Naive thymus-derived CD4-positive, alpha-beta T cell (primary cell): ENCODE measurements around the gene DRAXIN. TPM values are rescaled to one million over a fixed set of nuclear protein-coding genes. Genes with fewer than 3 reads are reported as not detected.
A peak's percentile ranks its signal among the peaks of the same experiment; 100 is the strongest.

Experiments used
- ATAC-seq: fragments of 150-1000 bp; cut with Tn5 transposase; 2 replicates; pipeline ENCODE4 v1.10.0; 2021; ENCODE audit warnings: mild to moderate bottlenecking, moderate library complexity
- CTCF ChIA-PET: fragments of 350-600 bp; sonication (Branson Sonifier 250); formaldehyde crosslinking; loops from one replicate; lab custom pipeline; 2021; ENCODE audit warnings: antibody characterized with exemption; lab: Charles Lee
- POLR2A ChIA-PET: fragments of 350-600 bp; sonication (Branson Sonifier 250); formaldehyde crosslinking; loops from one replicate; lab custom pipeline; 2021; ENCODE audit warnings: antibody characterized with exemption, inconsistent platforms; lab: Charles Lee
- DNase-seq, 9 donors: peaks; one replicate each; pipeline versions ENCODE4 v3.0.0 to v3.0.0-alpha.2; 2020 to 2022; ENCODE audit warnings: mixed read lengths in 1 of 9
- H3K27ac ChIP-seq: one replicate; pipeline ENCODE4 v1.7.0; 2013; ENCODE audit warnings: mild to moderate bottlenecking, low read depth, low read length, moderate library complexity
- H3K27me3 ChIP-seq, 2 donors: one replicate each; pipeline ENCODE4 v1.7.0; 2013; ENCODE audit warnings: low read length in 2 of 2, mild to moderate bottlenecking in 2 of 2, moderate library complexity in 2 of 2; ENCODE audit not compliant: control insufficient read depth in 2 of 2, insufficient read depth in 2 of 2
- H3K36me3 ChIP-seq, 3 experiments: 1 replicate in 2 of 3; 2 replicates in 1 of 3; pipeline ENCODE4 v1.7.0; 2013; ENCODE audit warnings: low read length in 3 of 3, mild to moderate bottlenecking in 3 of 3, moderate library complexity in 1 of 3; ENCODE audit not compliant: insufficient read depth in 3 of 3, control insufficient read depth in 2 of 3
- H3K4me1 ChIP-seq, 2 donors: one replicate each; pipeline ENCODE4 v1.7.0; 2013; ENCODE audit warnings: low read length in 2 of 2, mild to moderate bottlenecking in 2 of 2, moderate library complexity in 1 of 2; ENCODE audit not compliant: control insufficient read depth in 2 of 2, insufficient read depth in 2 of 2
- H3K4me3 ChIP-seq: 2 replicates; pipeline ENCODE4 v1.7.0; 2013; ENCODE audit warnings: mild to moderate bottlenecking, low read length
- H3K9me3 ChIP-seq, 3 experiments: 1 replicate in 2 of 3; 2 replicates in 1 of 3; pipeline ENCODE4 v1.7.0; 2013; ENCODE audit warnings: low read length in 3 of 3; ENCODE audit not compliant: control insufficient read depth in 2 of 3
- H3K27ac Mint-ChIP-seq, 9 donors: one replicate each; pipeline ENCODE4 v1.8.0; 2020 to 2022; ENCODE audit warnings: mixed read lengths in 9 of 9, mild to moderate bottlenecking in 8 of 9, moderate library complexity in 5 of 9, inconsistent platforms in 2 of 9
- H3K27me3 Mint-ChIP-seq, 5 donors: one replicate each; pipeline ENCODE4 v1.8.0; 2021 to 2022; ENCODE audit warnings: mixed read lengths in 5 of 5, mild to moderate bottlenecking in 1 of 5
- H3K36me3 Mint-ChIP-seq, 5 donors: one replicate each; pipeline ENCODE4 v1.8.0; 2020 to 2022; ENCODE audit warnings: mixed read lengths in 5 of 5, mild to moderate bottlenecking in 3 of 5, inconsistent platforms in 1 of 5
- H3K4me1 Mint-ChIP-seq, 7 donors: one replicate each; pipeline ENCODE4 v1.8.0; 2020 to 2022; ENCODE audit warnings: mixed read lengths in 7 of 7, mild to moderate bottlenecking in 3 of 7, inconsistent platforms in 1 of 7
- H3K4me3 Mint-ChIP-seq, 10 donors: one replicate each; pipeline ENCODE4 v1.8.0; 2020 to 2022; ENCODE audit warnings: mild to moderate bottlenecking in 10 of 10, mixed read lengths in 10 of 10, moderate library complexity in 6 of 10, inconsistent platforms in 2 of 10
- H3K9me3 Mint-ChIP-seq, 11 donors: one replicate each; pipeline ENCODE4 v1.8.0; 2020 to 2022; ENCODE audit warnings: mixed read lengths in 11 of 11, mild to moderate bottlenecking in 4 of 11, inconsistent platforms in 1 of 11, moderate library complexity in 1 of 11
- intact Hi-C, 2 donors: fragments of 100-400 bp; cut with micrococcal nuclease; formaldehyde crosslinking; loops; one replicate each; pipeline ENCODE4 v1.15.1; 2023
- polyA plus RNA-seq, 2 donors: library from polyadenylated mRNA; unstranded; fragments of 300-500 nt; fragmentation: Illumina TruSeq; gene quantifications; one replicate each; pipeline ENCODE4 v1.2.3, GENCODE V29; 2021
- total RNA-seq, 6 experiments: library from RNA in 5 of 6; stranded (reverse) in 5 of 6; gene quantifications; 1 replicate in 5 of 6; 2 replicates in 1 of 6; pipeline ENCODE4 v1.2.3 and lab custom pipeline; 2021 to 2026

Gene DRAXIN
- total and polyA plus RNA-seq, 7 experiments from 2014 or later = 0.03 to 1.6 (median 0.19) TPM

GRCh38 chr1:11649624-11650330 is 41.7 kb upstream of the DRAXIN start:
- Mint-ChIP-seq H3K27ac (peak overlapping the region in 2 of 9 donors; percentile 65 to 77), H3K9me3 (no peaks in the 10 kb centered on the region), H3K36me3 (no peaks in the 10 kb centered on the region), H3K4me1 (peaks cover 11 to 40% (median 20%) of the 10 kb centered on the region in 7 donors), H3K27me3 (peaks cover 0 to 21% (median 0%) of the 10 kb centered on the region in 5 donors), H3K4me3 (peak overlapping the region; percentile 17 to 80 (median 54))
- Histone ChIP-seq H3K36me3 (no peaks in the 10 kb centered on the region), H3K4me1 (peaks cover 9 to 19% of the 10 kb centered on the region in 2 donors), H3K4me3 (peak overlapping the region; percentile 43), H3K27me3 (no peaks in the 10 kb centered on the region), H3K9me3 (no peaks in the 10 kb centered on the region), H3K27ac (no peak overlapping the region)
- ChIA-PET CTCF (interaction anchor here (0.6 to 2.7 kb wide), 10 partner anchors 15 to 612 kb away, joined by 3 to 18 read pairs (median 3); partner anchors contain the start of gene MAD2L2), POLR2A (interaction anchor here (0.6 to 2.6 kb wide), 3 partner anchors 61 to 175 kb away, joined by 3 to 28 read pairs (median 3); no protein-coding TSS in a partner anchor)
- ATAC-seq (no peak), DNase-seq (peak in 1 of 9 donors; percentile 13)
- intact Hi-C loops = loop anchor here (1.0 to 10.0 kb wide), 8 partner anchors 70 to 370 kb away; partner anchors contain the start of genes CLCN6 (in 2 of the 2), MTHFR (in 2 of the 2), DISP3 (in 1 of the 2) and MIIP (in 1 of the 2)

DNA sequence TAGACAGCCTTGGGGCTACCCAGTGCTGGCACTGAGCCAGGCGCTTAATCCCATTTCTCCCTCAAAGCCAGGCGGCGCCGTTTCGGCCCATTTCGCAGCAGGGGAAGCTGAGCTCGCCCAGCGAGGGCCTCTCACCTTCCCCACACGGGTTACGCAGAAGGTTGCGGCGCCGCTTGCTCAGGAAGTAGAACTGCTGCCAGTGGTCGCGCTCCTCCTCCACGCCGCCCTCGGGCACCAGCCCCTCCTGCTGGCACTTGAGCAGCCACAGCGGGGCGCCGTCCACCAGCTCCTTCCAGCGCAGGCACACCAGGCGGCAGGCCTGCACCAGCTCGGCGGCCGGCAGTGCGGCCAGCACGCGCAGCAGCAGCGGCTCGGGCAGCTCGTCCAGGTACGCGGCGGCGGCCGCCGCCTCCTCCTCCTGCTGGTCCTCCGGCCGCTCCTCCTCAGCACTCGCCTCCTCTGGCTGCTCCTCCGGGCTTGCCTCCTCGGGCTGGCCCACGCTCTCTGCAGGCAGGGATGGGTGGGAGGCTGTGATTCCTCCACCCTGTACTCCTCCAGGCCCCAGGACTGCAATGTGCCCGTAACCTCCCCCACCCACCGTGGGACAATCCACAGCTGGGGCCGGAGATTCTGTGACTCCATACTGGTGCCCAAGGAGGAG is 41.0 kb upstream of the DRAXIN start:
- peak overlapping the region; percentile 43 for H3K4me3 ChIP-seq
- Mint-ChIP-seq H3K27me3 (peaks cover 0 to 21% (median 0%) of the 10 kb centered on the region in 5 donors), H3K9me3 (no peaks in the 10 kb centered on the region), H3K4me3 (peak overlapping the region; percentile 30 to 83 (median 75)), H3K36me3 (no peaks in the 10 kb centered on the region), H3K27ac (peak overlapping the region in 5 of 9 donors; percentile 38 to 78 (median 55)), H3K4me1 (peaks cover 13 to 42% (median 23%) of the 10 kb centered on the region in 7 donors)
- DNase-seq (peak; percentile 56 to 74 (median 68)), ATAC-seq (peak; percentile 77)
- peaks cover 0 to 3% (median 0%) of the 10 kb centered on the region in 3 experiments for H3K36me3 ChIP-seq
- H3K27ac ChIP-seq = no peak overlapping the region
- no peaks in the 10 kb centered on the region for H3K27me3 ChIP-seq
- no peaks in the 10 kb centered on the region for H3K9me3 ChIP-seq
- peaks cover 11 to 22% of the 10 kb centered on the region in 2 donors for H3K4me1 ChIP-seq
- ChIA-PET POLR2A (interaction anchor here (0.7 to 2.6 kb wide), 4 partner anchors 69 to 383 kb away, joined by 3 to 28 read pairs (median 3); no protein-coding TSS in a partner anchor), CTCF (interaction anchor here (0.5 to 2.7 kb wide), 11 partner anchors 8 to 613 kb away, joined by 3 to 18 read pairs (median 3); no protein-coding TSS in a partner anchor)
- intact Hi-C loops = loop anchor here (1.0 to 10.0 kb wide), 7 partner anchors 69 to 369 kb away; partner anchors contain the start of genes CLCN6 (in 2 of the 2), MTHFR (in 2 of the 2) and MIIP (in 1 of the 2)

DNA sequence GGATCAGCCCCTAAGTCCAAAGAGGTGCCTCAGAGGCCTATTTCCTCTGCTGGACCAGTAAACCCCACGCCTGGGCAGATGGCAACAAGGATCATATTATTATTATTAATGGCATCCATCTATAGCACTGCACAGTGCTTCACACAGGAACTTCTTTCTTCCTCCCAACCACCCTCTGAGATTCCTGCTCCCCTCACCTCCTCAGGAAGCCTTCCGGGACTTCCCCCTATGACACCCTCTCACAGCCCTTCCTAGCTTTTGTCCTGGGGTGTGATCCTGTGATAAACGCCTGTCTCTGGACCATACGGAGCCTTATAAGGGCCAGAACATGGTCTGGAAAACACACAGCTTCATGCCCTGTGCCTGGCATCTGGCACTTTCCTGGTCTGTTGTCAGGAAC is 40.5 kb upstream of the DRAXIN start:
- Histone ChIP-seq H3K4me1 (peaks cover 16 to 28% of the 10 kb centered on the region in 2 donors), H3K27ac (no peak overlapping the region), H3K27me3 (no peaks in the 10 kb centered on the region), H3K9me3 (no peaks in the 10 kb centered on the region), H3K36me3 (peaks cover 0 to 3% (median 0%) of the 10 kb centered on the region in 3 experiments), H3K4me3 (peak overlapping the region; percentile 43)
- DNase-seq (no peak), ATAC-seq (no peak)
- H3K4me1 Mint-ChIP-seq = peaks cover 19 to 48% (median 28%) of the 10 kb centered on the region in 7 donors
- intact Hi-C loops = loop anchor here (5.0 to 10.0 kb wide), 4 partner anchors 154 to 256 kb away; partner anchors contain the start of genes CLCN6 (in 2 of the 2) and MTHFR (in 2 of the 2)
- peaks cover 0 to 2% (median 0%) of the 10 kb centered on the region in 5 donors for H3K36me3 Mint-ChIP-seq
- ChIA-PET POLR2A (interaction anchor here (0.7 to 2.6 kb wide), 3 partner anchors 69 to 384 kb away, joined by 3 to 28 read pairs (median 3); no protein-coding TSS in a partner anchor), CTCF (interaction anchor here (0.5 to 2.7 kb wide), 11 partner anchors 8 to 613 kb away, joined by 3 to 18 read pairs (median 3); no protein-coding TSS in a partner anchor)
- H3K27me3 Mint-ChIP-seq = peaks cover 0 to 21% (median 0%) of the 10 kb centered on the region in 5 donors
- H3K4me3 Mint-ChIP-seq = peak overlapping the region; percentile 30 to 83 (median 75)
- H3K9me3 Mint-ChIP-seq = no peaks in the 10 kb centered on the region
- H3K27ac Mint-ChIP-seq = peak overlapping the region in 6 of 9 donors; percentile 13 to 78 (median 54)

GRCh38 chr1:11652203-11652780 is 39.2 kb upstream of the DRAXIN start:
- Mint-ChIP-seq H3K9me3 (no peaks in the 10 kb centered on the region), H3K27me3 (peaks cover 0 to 21% (median 0%) of the 10 kb centered on the region in 5 donors), H3K36me3 (peaks cover 0 to 3% (median 0%) of the 10 kb centered on the region in 5 donors), H3K4me1 (peaks cover 19 to 53% (median 29%) of the 10 kb centered on the region in 7 donors), H3K4me3 (peak overlapping the region in 7 of 10 donors; percentile 32 to 82 (median 58)), H3K27ac (peak overlapping the region in 5 of 9 donors; percentile 53 to 88 (median 69))
- Histone ChIP-seq H3K9me3 (no peaks in the 10 kb centered on the region), H3K27ac (no peak overlapping the region), H3K4me1 (peaks cover 16 to 30% of the 10 kb centered on the region in 2 donors), H3K4me3 (no peak overlapping the region), H3K36me3 (peaks cover 0 to 3% (median 3%) of the 10 kb centered on the region in 3 experiments), H3K27me3 (no peaks in the 10 kb centered on the region)
- ChIA-PET CTCF (interaction anchor here (0.9 to 3.1 kb wide), 4 partner anchors 10 to 68 kb away, joined by 4 to 12 read pairs (median 6); partner anchors contain the start of gene FBXO6), POLR2A (interaction anchor here (2.1 to 4.7 kb wide), 2 partner anchors 11 to 67 kb away, joined by 8 to 24 read pairs; partner anchors contain the start of gene FBXO6)
- ATAC-seq (no peak), DNase-seq (no peak)
- intact Hi-C loops = loop anchor here (5.0 to 10.0 kb wide), 4 partner anchors 153 to 255 kb away; partner anchors contain the start of genes CLCN6 (in 2 of the 2) and MTHFR (in 2 of the 2)

GRCh38 chr1:11653101-11653860 is 38.2 kb upstream of the DRAXIN start:
- Mint-ChIP-seq H3K9me3 (no peaks in the 10 kb centered on the region), H3K36me3 (peaks cover 0 to 3% (median 0%) of the 10 kb centered on the region in 5 donors), H3K4me1 (peaks cover 19 to 54% (median 33%) of the 10 kb centered on the region in 7 donors), H3K4me3 (peak overlapping the region; percentile 27 to 82 (median 67)), H3K27me3 (peaks cover 0 to 21% (median 0%) of the 10 kb centered on the region in 5 donors), H3K27ac (peak overlapping the region in 3 of 9 donors; percentile 53 to 88 (median 59))
- ATAC-seq (no peak), DNase-seq (no peak)
- Histone ChIP-seq H3K27me3 (no peaks in the 10 kb centered on the region), H3K9me3 (no peaks in the 10 kb centered on the region), H3K27ac (no peak overlapping the region), H3K4me1 (peaks cover 16 to 33% of the 10 kb centered on the region in 2 donors), H3K36me3 (peaks cover 0 to 9% (median 3%) of the 10 kb centered on the region in 3 experiments), H3K4me3 (no peak overlapping the region)
- intact Hi-C loops = loop anchor here (5.0 to 10.0 kb wide), 4 partner anchors 152 to 254 kb away; partner anchors contain the start of genes CLCN6 (in 2 of the 2) and MTHFR (in 2 of the 2)
- ChIA-PET CTCF (interaction anchor here (0.5 to 3.1 kb wide), 8 partner anchors 11 to 322 kb away, joined by 3 to 12 read pairs (median 5); partner anchors contain the start of gene FBXO6), POLR2A (interaction anchor here (2.1 to 4.7 kb wide), 2 partner anchors 10 to 66 kb away, joined by 8 to 24 read pairs; partner anchors contain the start of gene FBXO6)
